ENCODE data around the gene FHOD1. TPM values are rescaled to one million over a fixed set of nuclear protein-coding genes. Genes with fewer than 3 reads are reported as not detected.

Gene FHOD1
- total RNA-seq = 14.1 and 18.8 TPM in 2 replicates

GRCh38 chr16:67247192-67248072 is at the start of gene FHOD1:
Gene FHOD1 (minus strand): TSS chr16:67247481. CDS start chr16:67247410, 71 bp downstream.

DNA sequence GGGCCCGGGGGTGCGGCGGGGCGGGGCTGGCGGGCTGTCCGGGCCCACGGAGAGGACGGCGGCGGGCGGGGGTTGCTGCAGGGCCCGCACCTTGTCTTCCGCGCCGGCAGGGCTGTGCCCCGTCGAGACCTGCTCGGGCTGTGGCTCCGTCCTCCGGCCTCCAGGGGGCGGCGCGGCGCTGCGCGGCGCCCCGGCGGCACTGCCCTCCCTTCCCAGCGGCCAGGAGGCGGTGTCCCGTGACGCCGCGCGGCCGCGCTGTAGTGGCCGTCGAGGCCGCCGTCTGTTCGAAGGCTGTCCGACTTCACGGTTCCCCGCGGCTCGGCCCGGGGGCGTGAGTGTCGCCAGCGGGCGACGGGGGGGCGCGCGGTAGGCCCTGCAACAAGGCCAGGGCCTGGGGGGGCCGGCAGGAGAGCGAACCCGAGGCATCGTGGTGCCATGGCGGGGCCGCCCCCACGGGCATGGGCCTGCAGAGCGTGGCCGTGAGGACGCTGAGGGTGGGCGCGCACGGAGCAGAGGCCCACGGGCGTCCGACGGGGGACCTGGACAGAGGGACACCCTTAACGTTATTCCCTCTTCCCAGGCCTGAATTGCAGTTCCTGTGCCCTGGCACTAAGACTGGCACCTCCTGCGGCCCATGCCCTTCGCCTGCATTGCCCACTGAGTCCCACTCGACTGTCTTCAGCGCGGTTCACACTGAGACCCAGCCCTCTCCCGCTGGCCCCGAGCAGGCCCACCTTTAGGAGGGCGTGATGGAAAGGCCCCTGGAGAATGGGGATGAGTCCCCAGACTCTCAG is 32.2 kb upstream of the FHOD1 start, which contains the start of gene PLEKHG4:
Gene PLEKHG4, plus strand, starts transcription at position 237 of the 794 bp plus-strand sequence. Its CDS starts 513 bp downstream, at position 750.

GRCh38 chr16:67248401-67249177 is 1.3 kb upstream of the FHOD1 start, which contains the start of gene SLC9A5:
Gene SLC9A5 (plus strand): TSS chr16:67248979. CDS start chr16:67249015, 36 bp downstream.

GRCh38 chr16:67226804-67227566 is 20.3 kb downstream of the FHOD1 start, which contains the start of gene TMEM208:
Gene TMEM208 (plus strand): TSS chr16:67227130. CDS start chr16:67227219, 89 bp downstream.

DNA sequence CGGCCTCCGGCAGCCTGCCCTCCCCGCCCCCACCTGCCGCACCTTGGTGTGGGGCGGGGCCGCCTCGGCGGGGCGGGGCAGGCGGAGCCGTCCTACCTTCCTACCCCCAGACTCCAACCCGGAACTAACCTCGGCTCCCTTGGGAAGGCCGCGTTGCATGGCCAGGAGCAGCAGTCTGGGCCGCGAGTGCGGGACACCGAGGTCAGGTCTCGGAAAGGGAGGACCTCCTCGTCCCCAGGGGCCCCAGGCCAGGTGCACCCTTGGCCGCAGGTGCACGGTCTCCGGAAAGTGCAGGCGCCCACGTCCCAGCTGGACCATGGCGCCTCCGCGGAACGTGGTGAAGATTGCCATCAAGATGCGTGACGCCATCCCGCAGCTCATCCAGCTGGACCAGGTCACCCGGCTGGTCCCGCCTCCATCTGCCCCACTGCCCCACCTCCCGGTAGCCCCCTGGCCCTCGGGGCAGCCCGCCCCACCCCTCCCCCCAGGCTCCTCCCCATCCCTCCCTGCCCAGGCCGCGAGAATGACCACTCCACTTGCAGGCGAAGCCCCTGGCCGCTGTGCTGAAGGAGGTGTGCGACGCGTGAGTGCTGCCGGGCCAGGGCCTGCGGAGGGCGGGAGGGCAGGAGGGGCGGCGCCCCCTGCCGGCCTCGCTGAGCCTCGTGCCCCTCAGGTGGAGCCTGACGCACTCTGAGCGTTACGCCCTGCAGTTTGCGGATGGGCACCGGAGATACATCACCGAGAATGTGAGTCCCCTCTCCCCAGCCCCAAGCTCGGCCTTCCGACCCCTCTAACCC is 48.1 kb downstream of the FHOD1 start, which contains the start of gene ELMO3:
Gene ELMO3, plus strand, starts transcription at position 121 of the 797 bp plus-strand sequence. Its CDS starts 196 bp downstream, at position 317.

DNA sequence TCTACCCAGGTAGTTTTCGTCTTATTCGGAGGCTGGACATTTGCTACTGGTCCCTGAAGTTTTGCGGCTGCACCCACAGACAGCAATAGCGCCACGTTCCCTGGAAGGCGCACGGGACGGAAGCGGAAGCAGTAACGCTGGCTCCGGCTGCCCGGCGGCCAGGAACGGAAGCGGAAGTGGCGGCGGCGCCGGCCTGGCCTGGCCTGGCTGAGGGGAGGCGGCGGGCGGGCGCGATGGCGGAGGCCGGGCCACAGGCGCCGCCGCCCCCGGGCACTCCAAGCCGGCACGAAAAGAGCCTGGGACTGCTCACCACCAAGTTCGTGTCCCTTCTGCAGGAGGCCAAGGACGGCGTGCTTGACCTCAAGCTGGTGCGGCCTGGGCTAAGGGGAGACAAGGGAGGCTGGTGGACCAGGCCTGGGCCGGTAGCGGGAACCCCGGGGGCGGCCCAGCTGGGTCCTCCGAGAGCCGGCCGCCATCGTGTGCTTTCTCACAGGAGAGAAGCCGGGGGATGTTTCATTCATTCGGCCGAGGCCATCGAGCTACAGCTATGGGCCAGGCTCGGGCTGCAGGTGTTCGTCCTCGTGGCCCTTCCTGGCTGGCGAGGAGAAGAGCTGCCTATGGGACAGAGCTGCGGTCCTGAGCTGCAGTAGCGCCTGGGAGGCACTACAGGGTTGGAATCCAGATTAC is 55.1 kb downstream of the FHOD1 start, which contains the start of gene E2F4:
Gene E2F4, plus strand, starts transcription at position 161 of the 687 bp plus-strand sequence. Its CDS starts 73 bp downstream, at position 234.

GRCh38 chr16:67190041-67190440 is 57.2 kb downstream of the FHOD1 start, which contains the start of gene EXOC3L1:
Gene EXOC3L1 (minus strand): TSS chr16:67190136. CDS start chr16:67189676, 460 bp downstream.

DNA sequence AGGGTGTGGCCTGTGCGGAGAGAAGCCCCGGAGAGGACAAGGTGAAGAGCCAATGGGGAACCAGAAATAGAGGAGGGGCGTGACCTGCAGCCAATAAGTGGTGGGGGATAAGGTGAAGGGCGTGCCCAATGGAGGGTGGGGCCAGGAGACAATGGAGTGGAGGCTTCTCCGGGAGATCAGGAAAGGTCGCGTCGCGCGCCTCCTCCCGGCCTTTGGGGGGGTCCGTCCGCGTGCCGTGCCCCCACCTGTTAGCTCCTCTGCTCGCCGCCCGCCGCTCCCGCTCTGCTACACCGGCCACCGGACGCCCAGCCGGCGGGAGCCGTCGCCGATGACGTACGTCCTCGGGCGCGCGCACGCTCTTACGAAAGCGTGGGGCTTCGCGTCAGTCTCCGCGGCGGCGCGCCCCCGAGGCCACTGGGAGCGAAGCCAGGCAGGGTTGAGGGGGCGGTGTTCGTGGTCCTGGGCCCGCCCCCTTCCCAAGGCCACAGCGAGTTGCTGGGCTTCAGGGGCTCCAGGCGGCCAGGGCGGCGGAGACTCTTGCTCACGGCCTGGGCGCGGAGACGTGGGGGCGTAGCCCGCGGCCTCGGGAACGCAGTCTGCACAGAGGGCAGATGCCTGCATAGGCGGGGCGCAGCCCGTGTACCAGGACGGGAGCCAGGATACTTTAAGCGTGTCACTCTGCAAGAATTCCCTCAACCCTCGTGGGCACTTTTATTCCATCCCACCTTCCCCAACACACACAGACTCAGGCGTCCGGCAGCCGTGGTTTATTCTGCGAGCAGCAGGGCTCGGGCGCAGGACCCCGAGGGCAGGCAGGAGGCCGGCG is 63.4 kb downstream of the FHOD1 start, which contains the start of gene MATCAP1:
Gene MATCAP1, minus strand, starts transcription at position 337 of the 826 bp plus-strand sequence. CDS start 3,353 bp downstream, outside the sequence.

Other genes with a start within 250 kb of the FHOD1 start
- gene CBFB, start 218.3 kb downstream of the FHOD1 start, total RNA-seq = 121 and 197 TPM in 2 replicates
- 11.7 and 15.1 TPM in 2 replicates for gene PHAF1, start 137.5 kb downstream of the FHOD1 start, total RNA-seq
- 25.0 and 38.1 TPM in 2 replicates for gene B3GNT9, start 96.5 kb downstream of the FHOD1 start, total RNA-seq
- gene TRADD, start 87.6 kb downstream of the FHOD1 start, total RNA-seq = 15.3 and 25.1 TPM in 2 replicates
- gene FBXL8, start 87.5 kb downstream of the FHOD1 start, total RNA-seq = 10.5 and 15.0 TPM in 2 replicates
- 5.2 and 14.0 TPM in 2 replicates for gene HSF4, start 82.7 kb downstream of the FHOD1 start, total RNA-seq
- 10.4 and 14.6 TPM in 2 replicates for gene NOL3, start 76.9 kb downstream of the FHOD1 start, total RNA-seq
- gene MATCAP1, start 63.5 kb downstream of the FHOD1 start, total RNA-seq = 14.9 and 19.3 TPM in 2 replicates
- gene EXOC3L1, start 57.3 kb downstream of the FHOD1 start, total RNA-seq = 0.11 and 0.12 TPM in 2 replicates
- 61.1 and 79.1 TPM in 2 replicates for gene E2F4, start 55.3 kb downstream of the FHOD1 start, total RNA-seq
- 0.55 and 0.62 TPM in 2 replicates for gene ELMO3, start 48.4 kb downstream of the FHOD1 start, total RNA-seq
- gene TMEM208, start 20.4 kb downstream of the FHOD1 start, total RNA-seq = 37.6 and 43.3 TPM in 2 replicates
- 1.4 and 2.9 TPM in 2 replicates for gene SLC9A5, start 1.5 kb upstream of the FHOD1 start, total RNA-seq
- gene PLEKHG4, start 32.1 kb upstream of the FHOD1 start, total RNA-seq = 21.5 and 25.0 TPM in 2 replicates
- gene KCTD19, start 79.3 kb upstream of the FHOD1 start, total RNA-seq = under 0.01 and 0.12 TPM in 2 replicates
- 0.22 and 1.00 TPM in 2 replicates for gene LRRC36, start 79.3 kb upstream of the FHOD1 start, total RNA-seq
- 0.62 and 0.77 TPM in 2 replicates for gene TPPP3, start 146.0 kb upstream of the FHOD1 start, total RNA-seq
- 6.2 and 7.4 TPM in 2 replicates for gene ZDHHC1, start 169.0 kb upstream of the FHOD1 start, total RNA-seq
- gene HSD11B2, start 183.6 kb upstream of the FHOD1 start, total RNA-seq = 0.37 TPM in 1 of 2 replicates, not detected in the other
- 107 and 119 TPM in 2 replicates for gene ATP6V0D1, start 233.7 kb upstream of the FHOD1 start, total RNA-seq
- gene AGRP, start 236.1 kb upstream of the FHOD1 start, total RNA-seq = not detected in 2 replicates